D721Med (cell line): ENCODE measurements around the gene LINGO1.

Experiments used
- DNase-seq: peaks from one replicate; pipeline ENCODE4 v3.0.0; 2011; ENCODE audit warnings: low spot score; ENCODE audit not compliant: insufficient read length
- FAIRE-seq: peaks from 2 replicates; lab custom pipeline; 2011; peaks lifted over from hg19 to GRCh38; lab: Jason Lieb, UNC
- TF ChIP-seq, protein P1 (sequence below): IDR thresholded peaks from 2 replicates; pipeline ENCODE4 v1.5.1; 2012; ENCODE audit warnings: mild to moderate bottlenecking, control low read depth; ENCODE audit not compliant: insufficient read depth; ENCODE audit errors: missing control alignments

LINGO1 gene

DNA sequence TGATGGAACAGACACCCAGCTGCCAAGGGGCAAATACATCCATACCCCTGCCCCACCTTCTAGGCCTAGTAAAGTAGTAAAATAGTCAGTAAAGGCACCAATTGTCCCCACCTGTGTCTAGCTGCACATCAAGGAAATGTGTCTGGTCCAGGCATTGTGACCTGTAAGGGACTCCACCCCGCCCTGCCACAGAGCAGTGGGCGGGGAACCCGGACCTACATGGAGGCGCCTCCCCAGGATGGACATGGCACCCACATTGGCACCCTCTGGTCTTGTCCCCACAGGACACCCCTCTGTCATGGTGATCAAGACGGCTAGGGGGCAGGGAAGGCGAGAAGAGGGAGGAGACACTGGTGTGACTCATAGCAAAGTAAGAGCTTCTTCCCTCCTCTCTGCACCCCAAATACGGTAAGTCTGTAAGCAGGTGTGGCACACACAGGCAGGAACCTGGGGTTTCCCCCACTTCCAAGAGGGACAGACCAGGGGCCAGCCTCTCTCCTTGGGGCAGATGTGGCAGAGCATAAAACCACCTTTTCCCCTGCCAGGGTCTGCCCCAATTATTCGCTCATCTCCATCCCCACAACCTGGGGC is 13.5 kb upstream of the LINGO1 start:
- FAIRE-seq (no peak), DNase-seq (no peak)
- TF ChIP-seq, protein P1, sequence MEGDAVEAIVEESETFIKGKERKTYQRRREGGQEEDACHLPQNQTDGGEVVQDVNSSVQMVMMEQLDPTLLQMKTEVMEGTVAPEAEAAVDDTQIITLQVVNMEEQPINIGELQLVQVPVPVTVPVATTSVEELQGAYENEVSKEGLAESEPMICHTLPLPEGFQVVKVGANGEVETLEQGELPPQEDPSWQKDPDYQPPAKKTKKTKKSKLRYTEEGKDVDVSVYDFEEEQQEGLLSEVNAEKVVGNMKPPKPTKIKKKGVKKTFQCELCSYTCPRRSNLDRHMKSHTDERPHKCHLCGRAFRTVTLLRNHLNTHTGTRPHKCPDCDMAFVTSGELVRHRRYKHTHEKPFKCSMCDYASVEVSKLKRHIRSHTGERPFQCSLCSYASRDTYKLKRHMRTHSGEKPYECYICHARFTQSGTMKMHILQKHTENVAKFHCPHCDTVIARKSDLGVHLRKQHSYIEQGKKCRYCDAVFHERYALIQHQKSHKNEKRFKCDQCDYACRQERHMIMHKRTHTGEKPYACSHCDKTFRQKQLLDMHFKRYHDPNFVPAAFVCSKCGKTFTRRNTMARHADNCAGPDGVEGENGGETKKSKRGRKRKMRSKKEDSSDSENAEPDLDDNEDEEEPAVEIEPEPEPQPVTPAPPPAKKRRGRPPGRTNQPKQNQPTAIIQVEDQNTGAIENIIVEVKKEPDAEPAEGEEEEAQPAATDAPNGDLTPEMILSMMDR = no peak

DNA sequence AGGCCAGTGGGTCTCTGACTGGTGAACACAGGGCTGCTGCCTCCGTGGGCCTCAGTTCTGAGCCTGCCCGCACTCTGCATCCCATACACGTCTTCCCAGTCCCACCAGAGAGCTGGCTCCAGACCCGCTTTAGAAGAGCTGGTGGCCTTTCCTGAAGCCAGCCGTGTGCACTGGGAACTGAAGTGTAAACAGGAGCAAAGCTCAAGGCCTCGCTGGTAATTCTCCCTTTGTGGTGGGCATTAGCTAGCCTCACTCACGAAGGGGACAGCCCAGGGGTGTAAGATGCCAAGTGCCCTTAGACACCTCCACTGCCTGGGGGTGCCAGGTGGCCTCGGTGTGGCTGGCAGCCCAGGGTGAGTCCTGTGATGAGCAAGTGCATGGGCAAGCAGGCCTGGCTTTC is 12.9 kb upstream of the LINGO1 start:
- TF ChIP-seq, protein P1 = no peak
- no peak for FAIRE-seq

DNA sequence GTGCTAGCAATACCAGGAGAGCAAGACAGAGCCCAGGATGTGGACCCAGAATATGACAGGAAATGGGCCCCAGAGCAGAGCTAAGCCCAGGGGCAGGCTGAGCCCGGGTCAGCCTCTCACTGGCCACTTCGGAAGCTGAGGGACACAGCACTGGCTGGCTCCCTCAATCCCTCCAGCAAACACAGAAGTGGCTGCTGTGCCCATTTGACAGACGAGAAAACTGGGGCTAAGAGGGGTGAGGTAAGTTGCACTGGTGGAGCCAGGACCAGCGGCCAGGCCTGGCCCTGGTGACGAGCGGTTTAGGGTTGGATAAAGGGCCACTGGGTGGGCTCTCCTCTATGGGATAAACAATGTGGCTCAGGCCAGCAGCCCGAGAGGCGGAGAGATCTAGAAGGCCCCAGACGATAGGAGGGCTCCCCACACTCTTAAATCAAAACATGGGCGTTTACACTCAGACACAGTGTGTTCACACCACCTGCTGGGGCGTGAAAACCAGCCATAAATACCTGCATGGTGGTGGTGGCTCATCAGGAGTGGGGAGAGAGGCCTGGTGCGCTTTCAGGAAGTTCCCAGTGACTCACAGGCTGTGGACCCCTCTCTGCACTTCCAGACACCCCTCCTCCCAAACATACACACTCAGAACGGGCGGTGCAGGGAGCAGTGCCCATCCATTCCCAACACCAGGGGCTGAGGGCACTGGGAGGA is 12.0 kb upstream of the LINGO1 start:
- TF ChIP-seq, protein P1 = no peak
- no peak for FAIRE-seq
- DNase-seq = no peak

More for the DNA sequence above, 12.9 kb upstream of the LINGO1 start:
- no peak for DNase-seq

DNA sequence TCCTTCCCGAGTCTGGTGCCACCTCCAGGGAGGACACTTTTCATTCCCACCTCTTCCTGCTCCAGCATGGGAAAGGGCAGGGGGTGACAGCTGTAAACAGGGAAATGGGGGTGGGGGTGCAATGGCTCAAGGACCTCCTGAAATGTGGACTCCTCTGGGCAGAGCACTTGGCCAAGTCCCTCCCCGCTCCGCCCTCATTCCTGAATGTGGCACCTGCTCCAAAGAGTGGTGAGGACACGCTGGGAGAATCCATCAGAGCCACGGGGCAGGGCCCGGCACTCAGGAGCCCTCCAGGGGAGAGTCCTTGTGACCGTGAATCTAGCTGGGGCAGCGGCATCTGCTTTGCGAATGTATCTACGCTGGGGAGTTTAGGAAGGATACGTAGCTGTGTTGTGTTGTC is 11.1 kb upstream of the LINGO1 start:
- TF ChIP-seq, protein P1 = no peak
- no peak for FAIRE-seq
- DNase-seq = no peak

DNA sequence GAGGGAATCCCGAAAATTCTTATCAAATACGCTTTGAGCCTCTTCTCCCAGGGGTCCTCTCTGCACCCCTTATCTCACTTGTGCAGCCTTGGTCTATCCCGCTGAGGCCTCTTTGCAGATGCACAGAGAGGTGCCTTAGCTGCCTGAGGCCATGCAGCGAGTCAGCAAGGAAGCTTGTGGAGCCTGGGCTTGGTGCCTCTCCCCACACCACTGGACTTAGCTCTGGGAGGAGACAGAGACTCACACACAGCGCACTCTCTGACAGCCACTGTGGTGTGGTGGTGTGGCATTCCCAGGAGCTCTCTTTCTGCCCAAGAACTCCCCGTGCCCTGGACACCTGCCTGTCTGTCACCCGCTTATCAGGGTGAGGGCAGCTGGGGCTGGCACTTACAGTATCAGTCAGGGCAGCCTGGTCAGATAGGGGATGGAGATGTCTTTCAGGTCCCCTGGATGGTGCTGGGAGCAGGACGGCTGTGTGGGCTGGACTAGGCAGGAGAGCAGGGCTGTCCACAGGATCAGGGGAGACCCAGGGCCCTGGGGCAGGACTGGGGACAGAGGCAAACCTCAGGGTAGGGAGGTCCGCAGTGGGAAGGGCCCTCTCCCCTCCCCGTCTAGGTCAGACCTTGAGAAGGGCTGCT is 10.2 kb upstream of the LINGO1 start:
- FAIRE-seq = no peak
- DNase-seq = no peak

DNA sequence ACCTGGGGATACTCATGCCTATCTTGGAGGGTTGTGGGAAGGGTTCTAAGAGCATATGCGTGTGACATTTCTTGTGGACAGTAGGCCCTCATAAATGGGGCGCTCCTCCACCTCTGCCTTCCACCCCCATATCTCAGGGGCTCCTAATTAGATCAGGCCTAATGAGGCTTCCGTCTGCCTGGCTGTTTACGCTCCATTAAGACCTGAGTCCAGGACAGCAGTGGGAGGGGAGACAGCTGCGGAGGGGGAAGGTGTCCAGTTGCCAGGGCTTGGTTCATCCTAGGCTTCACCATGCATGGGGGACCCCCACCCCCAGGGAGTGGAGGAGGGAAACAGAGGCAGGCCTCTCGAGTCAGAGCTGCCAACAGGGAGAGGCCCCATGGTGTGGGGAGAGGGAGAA is 9.3 kb upstream of the LINGO1 start:
- FAIRE-seq (no peak), DNase-seq (no peak)
- TF ChIP-seq, protein P1 = no peak

More for the DNA sequence above, 10.2 kb upstream of the LINGO1 start:
- TF ChIP-seq, protein P1 = no peak
